Fibroblast of skin of left biceps (primary cell): Measurements from ENCODE around the gene FZD7.

Experiments
- DNase-seq, 2 experiments: peaks; one replicate each; pipeline ENCODE4 v3.0.0-alpha.2; 2013; ENCODE audit warnings: low read depth in 2 of 2

The FZD7 gene

DNA sequence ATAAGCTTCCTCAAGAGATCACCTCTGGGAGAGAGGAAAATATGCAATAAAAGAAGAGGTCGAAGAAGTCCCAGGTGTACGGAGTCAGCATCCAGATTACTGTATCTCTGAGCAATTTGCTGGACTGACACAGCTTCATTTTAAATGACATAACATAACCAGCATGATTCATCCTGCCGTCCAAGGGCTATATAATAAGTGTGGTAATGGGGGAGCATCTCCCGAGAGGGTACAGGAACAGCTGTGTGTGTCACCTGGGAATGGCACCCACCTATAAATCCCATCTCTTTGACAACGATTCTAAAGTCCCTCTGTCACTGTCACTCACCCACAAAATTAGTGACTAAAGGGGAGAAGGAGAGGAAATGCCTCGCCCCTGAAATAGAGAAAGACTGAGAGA lies 19.3 kb upstream of the FZD7 start:
- DNase-seq = no peak

DNA sequence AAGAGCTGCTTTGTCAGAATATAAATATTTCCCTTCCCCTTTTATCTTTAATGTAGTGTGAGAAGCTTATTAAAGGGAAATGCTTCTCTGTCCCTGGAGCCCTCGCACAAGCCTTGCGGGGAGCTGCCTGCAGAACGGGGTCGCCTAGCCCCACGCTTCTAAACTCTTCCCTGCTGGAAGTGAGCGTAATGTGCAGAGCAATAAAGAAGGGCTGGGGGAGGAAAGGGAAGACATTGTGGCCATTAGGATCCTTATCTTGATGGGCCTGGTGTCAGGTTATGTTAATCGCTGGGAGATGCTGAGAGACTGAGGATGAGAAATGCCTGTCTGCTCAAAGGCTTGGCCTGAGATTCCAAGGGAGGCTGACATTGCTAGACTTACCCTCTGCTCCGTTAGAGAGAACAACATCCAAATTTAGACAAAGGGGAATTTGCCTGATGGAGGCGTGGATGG lies 18.9 kb upstream of the FZD7 start:
- no peak for DNase-seq

- DNase-seq = no peak
These were observed 18.2 kb upstream of the FZD7 start for GRCh38 chr2:202015471-202015870.

DNA sequence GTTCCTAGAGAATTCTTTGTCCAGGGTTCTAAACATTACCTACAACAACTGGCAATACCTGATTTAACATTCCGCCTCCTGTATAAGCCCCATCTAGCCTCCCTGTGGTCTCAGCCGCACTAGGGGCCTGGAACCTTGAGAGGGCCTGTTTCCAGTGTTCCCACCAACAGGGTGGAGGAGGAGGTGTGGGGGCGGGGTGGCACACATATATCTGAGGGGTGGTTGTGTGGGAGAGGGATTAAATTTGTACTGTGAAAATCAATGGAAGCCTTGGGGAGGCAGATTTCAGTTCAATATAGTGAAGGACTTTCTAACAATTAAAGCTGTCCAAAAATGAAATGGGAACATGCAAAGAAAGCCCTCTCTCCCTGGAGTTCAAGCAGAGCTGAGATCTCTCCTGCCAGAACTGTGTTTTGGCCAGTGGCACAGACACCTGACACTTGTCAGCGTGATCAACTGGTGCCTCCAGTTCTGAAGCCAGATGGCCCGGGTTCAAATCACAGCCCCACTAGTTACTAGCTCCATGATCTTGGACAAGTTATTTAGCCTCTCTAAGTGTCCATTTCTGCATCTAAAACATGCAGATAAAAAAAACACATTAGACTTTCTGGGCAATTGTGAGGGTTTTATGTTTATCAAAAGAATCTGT lies 17.0 kb upstream of the FZD7 start:
- DNase-seq = no peak

GRCh38 chr2:202017940-202018339 lies 15.7 kb upstream of the FZD7 start:
- no peak for DNase-seq

DNA sequence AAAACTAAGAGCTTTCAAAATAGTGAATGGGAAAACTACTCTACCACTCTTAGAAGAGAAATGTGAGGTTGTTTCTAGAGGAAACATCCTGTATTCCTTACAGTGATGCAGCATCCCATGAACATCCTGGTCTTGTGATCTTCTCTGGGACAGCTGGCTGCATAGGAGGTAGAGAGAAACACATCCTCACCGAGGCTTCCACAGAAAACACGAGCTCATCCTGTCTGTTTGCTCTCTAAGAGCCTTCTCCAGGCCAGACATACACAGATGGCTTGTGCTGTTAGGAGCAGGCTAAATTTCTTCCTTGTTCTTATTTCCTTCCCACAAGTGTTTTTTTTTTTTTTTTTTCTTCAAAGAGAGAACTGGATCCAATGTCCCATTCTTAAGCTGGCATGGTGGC lies 14.7 kb upstream of the FZD7 start:
- DNase-seq = no peak

DNA sequence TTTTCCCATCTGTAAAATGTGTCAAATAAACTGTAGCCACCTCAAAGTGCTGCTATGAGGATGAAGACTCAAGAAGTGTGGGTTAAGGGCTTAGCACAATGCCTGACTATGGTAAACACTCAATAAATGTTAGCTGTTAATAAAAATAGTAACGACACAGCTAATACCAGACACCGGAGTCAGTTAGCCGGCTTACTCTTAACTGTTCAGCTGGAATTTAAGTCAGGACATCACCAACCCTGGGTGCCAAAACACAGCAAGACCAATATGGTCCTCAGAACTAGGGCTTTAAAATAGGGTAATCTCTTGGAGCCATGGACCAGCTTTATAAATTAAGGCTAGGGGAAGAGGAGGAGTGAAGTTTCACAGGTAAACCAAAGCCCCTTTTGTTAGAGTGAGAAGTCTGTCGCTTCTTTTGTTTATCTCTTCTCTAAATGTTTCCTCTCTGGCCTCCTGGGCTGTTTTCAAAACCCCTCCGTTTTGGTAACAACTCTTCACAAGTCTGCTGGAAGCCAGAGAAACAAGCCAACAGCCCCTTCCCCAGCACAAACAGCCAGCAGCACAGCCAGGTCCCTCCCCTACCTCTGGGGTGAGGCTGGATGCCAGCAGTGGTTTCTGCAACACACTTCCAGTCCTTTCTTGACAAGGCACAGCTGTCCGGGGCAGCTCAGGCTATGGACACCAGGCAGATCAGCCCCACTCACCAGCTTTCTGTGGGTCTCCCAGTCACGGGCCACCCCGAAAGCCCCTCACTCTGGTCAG lies 13.8 kb upstream of the FZD7 start:
- DNase-seq = no peak

DNA sequence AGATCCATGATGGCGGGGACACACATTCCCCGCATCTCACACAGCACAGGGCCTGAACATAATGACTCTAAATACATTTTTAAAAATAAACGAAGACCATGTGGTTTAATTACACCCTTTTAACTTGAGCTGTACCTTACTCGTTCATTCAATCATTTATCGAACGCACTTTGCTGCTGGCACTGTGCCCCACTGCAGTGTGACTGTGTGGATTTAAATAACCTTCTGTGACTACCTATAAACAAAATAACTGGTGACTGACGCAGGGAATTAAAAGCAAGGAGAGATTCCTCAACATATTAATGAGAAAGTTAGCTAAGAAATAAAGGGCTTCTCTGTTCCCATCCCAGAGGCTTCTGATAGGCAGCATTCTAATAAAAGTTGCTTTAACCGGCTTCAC lies 10.9 kb upstream of the FZD7 start:
- no peak for DNase-seq

GRCh38 chr2:202023198-202023903 lies 10.3 kb upstream of the FZD7 start:
- no peak for DNase-seq

DNA sequence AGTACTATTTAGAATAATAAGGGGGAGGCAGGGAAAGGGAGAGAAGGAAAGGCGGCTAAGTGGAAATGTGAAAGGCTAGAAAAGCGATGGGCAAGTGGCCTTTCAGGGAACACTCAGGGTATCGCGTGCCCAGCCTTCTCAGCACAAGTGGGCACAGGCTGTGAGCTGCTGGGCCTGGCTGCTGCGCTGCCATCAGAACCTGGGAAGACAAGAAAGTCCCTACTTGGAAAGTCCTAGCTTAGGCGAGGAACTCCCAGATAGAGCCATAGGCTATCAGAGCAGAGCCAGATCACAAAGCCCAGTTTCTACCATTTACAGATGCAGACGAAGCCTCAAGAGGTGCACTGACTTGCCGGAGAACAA lies 9.8 kb upstream of the FZD7 start:
- DNase-seq = no peak

GRCh38 chr2:202024871-202025270 lies 8.8 kb upstream of the FZD7 start:
- DNase-seq = no peak

DNA sequence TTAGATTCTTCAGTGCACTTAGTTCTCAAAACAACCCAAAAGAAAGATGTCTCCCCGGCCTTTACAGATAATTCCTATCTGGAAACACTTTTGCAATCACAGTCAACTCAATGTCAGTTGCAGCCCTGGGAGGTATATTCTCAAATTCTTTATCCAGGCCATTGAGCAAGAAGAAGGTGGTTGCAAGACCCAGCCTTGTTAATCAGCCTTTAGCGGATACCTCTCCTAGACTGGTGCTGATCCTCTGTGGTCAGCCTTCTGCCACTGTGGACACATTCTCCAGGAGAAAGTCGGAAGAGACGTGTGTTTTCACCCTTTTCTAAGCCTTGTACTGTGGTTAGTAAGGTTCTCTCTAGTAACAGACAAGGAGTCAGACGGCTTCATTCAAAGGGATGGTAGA lies 7.8 kb upstream of the FZD7 start:
- DNase-seq = no peak

DNA sequence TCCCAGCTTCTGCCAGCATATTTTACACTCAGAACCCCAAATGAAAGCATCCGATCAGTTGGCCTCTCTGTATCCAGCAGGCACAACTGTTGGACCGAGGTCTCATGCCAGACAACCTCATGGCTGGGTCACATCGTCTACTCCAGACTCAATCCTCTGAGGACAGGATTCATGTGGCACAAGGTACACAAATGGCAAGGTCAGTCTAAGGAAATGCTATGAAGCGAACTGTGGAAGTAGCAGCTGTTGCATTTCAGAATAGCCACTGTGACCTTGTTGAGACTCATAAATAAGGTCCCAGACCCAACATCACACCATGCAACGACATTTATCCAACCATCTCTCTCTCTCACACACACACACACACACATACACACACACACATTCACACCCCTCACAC lies 7.1 kb upstream of the FZD7 start:
- DNase-seq = no peak

DNA sequence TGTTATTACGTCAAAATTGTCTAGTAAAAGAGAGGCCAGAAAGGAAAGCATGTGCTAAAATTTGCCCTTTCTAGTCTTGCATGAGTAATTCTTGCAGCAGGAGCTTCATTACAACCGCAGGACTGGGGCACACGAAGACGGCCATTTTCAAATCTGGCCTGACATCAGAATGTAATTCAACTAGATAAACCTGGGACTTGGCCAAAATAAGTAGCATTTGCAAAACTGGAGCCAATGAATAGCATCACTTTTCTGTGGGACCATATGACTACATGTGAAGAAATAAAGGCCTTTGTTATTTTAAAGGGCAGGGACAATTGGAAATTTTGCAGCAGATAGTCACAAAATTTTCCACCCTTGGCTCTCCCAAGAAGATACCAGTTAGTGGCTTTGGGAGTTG lies 3.0 kb upstream of the FZD7 start:
- DNase-seq = no peak

DNA sequence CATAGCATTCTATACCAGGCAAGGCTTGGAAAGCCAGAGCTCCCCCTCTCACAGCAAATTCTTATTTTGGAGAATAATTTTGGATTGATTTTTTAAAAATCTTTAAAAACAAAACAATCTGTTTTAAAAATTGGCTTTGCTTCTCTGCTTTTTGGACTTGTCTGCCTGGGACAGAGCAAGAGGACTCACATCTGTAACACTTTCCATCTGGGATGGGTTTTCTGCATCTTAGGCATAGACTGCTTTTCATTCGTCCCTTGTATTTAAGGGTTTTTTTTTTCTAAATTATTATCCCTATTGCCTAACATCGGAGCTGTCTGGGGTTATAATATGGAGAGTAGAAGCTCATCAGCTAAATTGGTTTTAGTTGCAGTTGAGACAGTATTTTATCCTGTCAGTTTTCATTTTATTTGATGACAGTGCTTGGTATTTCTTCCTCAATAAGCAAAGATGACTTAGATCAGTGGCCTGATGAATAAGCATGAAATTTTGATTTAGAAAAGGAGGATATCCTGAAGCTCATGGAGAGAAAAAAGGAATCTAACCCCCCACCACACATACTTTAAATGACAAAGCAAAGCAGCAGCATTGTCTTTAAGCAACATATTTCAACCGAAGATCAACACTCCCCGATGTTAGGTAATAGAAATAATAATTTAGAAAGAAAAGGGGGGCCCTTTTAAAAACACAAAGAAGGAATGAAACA lies 2.3 kb upstream of the FZD7 start:
- no peak for DNase-seq

DNA sequence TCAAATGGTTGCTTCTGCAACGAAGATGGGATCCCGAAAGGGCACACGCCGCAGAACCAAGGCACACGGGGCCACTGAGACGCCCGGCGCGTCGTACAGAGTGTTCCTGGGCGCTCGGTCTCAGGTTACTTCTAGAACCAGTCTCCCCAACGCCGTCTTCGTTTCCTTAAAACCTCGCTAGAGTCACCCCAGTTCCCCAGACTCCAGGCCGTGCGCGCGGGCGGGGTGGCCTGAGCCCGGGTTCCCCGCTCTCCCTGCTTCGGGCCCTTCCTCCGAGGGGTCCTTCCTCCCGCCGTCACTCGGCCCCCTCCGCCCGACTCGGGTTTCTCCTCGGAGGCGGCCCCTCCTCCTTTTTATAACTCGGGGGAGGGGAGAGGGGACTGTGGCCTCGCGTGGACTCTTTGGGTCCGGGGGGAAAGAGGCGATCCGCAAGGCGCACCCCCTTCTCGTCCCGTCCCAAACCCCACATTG lies 774 bp upstream of the FZD7 start:
- no peak for DNase-seq

DNA sequence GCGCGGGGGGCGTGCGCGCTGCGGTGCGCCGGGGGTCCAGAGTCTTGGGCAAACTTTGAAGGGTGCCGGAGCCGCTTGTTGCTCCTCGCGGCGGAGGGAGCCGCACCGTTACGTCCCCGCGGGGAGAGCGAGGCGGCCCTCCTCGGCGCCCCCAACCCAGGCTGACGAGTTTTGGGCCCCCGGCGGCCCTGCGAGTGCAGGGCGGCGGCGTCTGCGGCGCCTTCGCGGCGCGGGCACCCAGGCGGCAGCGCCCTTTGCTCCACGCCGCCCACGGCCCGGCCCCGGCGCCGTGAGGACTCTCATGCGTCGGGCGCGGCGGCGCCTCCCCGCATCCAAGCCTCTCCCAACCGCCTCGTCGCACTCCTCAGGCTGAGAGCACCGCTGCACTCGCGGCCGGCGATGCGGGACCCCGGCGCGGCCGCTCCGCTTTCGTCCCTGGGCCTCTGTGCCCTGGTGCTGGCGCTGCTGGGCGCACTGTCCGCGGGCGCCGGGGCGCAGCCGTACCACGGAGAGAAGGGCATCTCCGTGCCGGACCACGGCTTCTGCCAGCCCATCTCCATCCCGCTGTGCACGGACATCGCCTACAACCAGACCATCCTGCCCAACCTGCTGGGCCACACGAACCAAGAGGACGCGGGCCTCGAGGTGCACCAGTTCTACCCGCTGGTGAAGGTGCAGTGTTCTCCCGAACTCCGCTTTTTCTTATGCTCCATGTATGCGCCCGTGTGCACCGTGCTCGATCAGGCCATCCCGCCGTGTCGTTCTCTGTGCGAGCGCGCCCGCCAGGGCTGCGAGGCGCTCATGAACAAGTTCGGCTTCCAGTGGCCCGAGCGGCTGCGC lies 814 bp downstream of the FZD7 start:
- DNase-seq = no peak

DNA sequence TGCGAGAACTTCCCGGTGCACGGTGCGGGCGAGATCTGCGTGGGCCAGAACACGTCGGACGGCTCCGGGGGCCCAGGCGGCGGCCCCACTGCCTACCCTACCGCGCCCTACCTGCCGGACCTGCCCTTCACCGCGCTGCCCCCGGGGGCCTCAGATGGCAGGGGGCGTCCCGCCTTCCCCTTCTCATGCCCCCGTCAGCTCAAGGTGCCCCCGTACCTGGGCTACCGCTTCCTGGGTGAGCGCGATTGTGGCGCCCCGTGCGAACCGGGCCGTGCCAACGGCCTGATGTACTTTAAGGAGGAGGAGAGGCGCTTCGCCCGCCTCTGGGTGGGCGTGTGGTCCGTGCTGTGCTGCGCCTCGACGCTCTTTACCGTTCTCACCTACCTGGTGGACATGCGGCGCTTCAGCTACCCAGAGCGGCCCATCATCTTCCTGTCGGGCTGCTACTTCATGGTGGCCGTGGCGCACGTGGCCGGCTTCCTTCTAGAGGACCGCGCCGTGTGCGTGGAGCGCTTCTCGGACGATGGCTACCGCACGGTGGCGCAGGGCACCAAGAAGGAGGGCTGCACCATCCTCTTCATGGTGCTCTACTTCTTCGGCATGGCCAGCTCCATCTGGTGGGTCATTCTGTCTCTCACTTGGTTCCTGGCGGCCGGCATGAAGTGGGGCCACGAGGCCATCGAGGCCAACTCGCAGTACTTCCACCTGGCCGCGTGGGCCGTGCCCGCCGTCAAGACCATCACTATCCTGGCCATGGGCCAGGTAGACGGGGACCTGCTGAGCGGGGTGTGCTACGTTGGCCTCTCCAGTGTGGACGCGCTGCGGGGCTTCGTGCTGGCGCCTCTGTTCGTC lies 1.7 kb downstream of the FZD7 start:
- peak in 1 of 2 experiments; percentile 53 for DNase-seq

DNA sequence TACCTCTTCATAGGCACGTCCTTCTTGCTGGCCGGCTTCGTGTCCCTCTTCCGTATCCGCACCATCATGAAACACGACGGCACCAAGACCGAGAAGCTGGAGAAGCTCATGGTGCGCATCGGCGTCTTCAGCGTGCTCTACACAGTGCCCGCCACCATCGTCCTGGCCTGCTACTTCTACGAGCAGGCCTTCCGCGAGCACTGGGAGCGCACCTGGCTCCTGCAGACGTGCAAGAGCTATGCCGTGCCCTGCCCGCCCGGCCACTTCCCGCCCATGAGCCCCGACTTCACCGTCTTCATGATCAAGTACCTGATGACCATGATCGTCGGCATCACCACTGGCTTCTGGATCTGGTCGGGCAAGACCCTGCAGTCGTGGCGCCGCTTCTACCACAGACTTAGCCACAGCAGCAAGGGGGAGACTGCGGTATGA lies 2.3 kb downstream of the FZD7 start:
- no peak for DNase-seq

- no peak for DNase-seq
These were observed 3.0 kb downstream of the FZD7 start for GRCh38 chr2:202036601-202037037.
